Kidney capillary endothelial cell (primary cell): ENCODE measurements around the gene THOC2.
"Not testable (repeated sequence)": the region's sequence is repeated elsewhere in the genome, so short reads cannot be mapped to it uniquely, and the experiment has no call there.

ENCODE experiments used
- DNase-seq: peaks from one replicate; pipeline ENCODE4 v3.0.0-alpha.2; 2018; ENCODE audit warnings: low spot score

Gene THOC2

DNA sequence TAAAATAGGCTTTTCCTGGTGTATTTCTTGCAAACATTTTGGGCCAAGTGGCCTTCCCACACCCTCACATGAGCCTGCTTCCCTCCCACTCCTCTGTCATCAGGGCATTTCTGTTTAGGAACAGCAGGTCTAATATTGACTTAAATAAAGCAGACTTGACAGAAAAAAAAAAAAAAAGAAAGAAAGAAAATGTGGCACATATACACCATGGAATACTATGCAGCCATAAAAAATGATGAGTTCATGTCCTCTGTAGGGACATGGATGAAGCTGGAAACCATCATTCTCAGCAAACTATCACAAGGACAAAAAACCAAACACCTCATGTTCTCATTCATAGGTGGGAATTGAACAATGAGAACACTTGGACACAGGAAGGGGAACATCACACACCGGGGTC, 2.3 kb upstream of the THOC2 start:
- not testable (repeated sequence) for DNase-seq

GRCh38 chrX:123734079-123734478, 1.2 kb upstream of the THOC2 start:
- not testable (repeated sequence) for DNase-seq

- no peak for DNase-seq
Measured at GRCh38 chrX:123731987-123732669, 724 bp downstream of the THOC2 start.

- no peak for DNase-seq
Measured at GRCh38 chrX:123731258-123731986, 1.4 kb downstream of the THOC2 start.

DNA sequence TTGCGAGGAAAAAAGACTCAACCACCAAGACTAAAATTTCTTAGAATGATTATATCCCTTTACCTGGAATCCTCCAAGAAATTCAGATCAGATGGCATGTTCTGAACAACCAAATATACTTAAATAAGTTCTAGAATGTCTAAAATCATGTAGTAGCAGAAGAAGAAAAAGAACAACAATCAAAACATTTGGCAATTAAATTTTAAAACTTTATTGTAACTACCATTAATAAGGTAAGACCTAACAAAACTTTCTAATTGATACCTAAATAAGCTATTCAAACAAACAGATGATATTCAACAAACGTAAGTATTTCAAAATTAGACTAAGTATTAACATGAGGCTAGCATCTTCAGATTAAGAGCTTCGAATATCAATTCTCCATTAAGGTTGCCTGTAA, 4.3 kb downstream of the THOC2 start:
- no peak for DNase-seq

DNA sequence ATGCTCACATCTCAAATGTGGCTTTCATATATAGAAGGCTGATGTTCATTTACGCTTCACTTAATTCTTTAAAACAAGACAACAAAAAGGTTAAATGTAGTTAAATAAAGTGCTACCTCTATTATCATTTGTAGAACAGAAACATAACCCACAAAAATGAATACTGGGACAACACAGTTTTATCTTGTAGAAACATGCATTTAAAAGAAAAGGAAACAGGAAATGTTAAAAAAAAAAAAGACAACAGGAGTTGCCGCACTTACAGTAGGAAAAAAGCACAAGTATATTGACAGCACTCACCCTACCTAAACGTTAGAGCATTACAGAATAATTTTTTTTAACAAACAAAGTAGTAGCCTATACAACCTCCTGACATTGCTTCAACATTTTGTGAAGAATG, 4.8 kb downstream of the THOC2 start:
- no peak for DNase-seq

DNA sequence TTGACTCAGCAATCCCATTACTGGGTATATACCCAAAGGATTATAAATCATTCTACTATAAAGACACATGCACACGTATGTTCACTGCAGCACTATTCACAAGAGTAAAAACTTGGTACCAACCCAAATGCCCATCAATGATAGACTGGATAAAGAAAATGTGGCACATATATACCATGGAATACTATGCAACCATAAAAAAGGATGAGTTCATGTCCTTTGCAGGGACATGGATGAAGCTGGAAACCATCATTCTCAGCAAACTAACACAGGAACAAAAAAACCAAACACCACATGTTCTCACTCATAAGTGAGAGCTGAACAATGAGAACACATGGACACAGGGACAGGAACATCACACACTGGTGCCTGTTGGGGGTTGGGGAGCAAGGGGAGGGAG, 10.7 kb downstream of the THOC2 start:
- DNase-seq: not testable (repeated sequence)

DNA sequence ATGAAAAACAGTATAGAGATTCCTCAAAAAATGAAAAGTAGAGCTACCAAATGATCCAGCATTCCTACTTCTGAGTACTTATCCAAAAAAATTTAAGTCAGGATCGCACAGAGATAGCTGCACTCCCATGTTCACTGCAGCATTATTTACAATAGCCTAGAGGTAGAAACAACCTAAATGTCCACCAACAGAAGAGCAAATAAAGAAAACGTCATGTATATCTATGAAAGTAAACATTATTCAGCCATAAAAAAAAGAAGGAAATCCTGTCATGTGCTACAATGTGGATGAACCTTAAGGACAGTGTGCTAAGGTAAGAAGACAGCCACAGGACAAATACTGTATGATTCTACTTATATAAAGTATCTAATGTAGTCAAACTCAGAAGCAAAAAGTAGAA, 12.4 kb downstream of the THOC2 start:
- DNase-seq: no peak

DNA sequence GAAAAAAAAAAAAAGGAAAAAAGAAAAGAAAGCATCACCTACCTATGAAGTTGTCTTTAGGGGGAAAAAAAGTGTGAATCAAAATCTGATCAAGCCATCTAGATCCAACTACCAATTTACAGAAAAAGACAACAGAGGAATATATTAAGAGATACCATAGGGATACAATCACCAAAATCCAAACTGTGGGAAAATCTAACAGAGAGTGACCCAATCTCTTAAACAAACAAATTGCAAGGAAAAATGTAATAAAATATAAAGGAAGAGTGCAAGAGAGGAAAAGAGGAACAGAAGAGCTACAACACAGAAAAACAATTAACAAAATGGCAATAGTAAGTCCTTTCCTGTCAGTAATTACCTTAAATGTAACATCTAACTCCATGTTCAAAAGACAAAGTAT, 19.0 kb downstream of the THOC2 start:
- no peak for DNase-seq

DNA sequence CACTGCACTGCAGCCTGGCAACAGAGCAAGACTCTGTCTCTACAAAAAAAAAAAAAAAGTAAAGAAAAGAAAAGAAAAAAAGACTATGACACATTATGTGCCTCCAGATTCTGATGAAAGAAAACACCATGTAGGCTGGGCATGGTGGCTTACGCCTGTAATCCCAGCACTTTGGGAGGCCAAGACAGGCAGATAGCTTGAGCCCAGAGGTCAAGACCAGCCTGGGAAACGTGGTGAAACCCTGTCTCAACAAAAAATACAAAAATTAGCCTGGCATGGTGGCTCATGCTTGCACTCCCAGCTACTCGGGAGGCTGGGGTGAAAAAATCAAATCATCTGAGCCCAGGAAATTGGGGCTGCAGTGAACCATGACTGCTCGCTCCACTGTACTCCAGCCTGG, 19.4 kb downstream of the THOC2 start:
- DNase-seq: no peak

GRCh38 chrX:123711201-123711600, 21.7 kb downstream of the THOC2 start:
- DNase-seq: not testable (repeated sequence)

GRCh38 chrX:123704781-123705180, 28.1 kb downstream of the THOC2 start:
- DNase-seq: no peak

DNA sequence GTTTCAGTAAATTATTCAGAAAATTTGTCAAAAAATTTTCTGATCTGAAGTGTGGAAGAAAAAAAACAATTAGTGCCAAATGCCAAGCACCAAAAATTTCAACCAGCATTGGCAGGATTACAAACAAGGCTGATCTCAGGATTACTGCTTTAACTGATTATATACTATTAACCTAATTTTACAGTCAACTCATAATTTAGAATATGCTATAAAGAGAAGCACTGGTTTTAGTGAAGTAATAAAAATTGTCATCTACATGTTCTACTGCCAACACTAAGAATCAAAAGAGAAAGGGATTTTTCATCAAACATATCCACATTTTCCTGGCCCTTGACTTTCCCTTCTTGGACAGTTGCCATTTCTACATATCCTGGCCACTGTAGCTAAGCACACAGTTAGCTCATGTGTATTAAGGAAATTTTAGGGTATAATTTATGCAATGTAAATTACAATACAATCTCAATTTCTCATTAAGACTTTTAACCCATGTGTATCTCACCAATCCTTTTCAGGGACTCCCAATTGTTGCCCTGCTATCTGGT, 33.8 kb downstream of the THOC2 start:
- DNase-seq: no peak

DNA sequence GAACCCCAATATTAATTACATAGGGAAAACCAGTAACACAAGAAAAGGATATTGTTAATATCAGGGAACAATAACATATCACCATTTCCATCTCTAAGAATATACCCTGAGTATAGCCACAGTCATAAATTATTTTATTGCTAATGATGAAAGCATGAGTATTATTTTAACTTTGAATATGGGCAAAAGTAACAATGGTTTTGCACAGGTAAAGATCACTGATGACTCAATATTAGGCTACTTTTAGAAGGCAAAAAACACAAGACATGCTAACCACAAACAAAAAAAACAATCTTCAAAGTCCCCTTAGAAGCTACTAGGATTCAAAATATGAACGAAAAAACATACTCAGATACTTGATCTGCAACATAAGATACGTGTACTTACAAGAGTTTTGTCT, 36.5 kb downstream of the THOC2 start:
- no peak for DNase-seq

DNA sequence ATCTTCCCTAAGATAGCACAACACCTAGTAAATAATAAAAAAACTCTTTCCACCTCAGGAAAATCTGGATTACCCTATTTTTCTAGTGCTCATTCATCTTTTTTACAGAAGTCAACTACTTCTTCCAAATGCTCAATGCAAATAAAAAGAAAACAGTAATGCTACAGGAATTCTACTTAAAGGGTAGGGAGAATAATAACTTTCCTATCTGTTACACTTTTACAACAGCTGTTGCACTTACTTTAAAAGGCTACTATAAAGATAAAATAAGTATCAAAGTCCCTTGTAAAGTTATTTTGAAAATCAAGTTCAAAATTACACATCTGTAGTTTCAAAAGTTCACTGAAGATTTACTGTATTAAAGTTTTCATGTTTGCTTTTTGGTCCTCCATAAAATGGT, 37.6 kb downstream of the THOC2 start:
- no peak for DNase-seq

DNA sequence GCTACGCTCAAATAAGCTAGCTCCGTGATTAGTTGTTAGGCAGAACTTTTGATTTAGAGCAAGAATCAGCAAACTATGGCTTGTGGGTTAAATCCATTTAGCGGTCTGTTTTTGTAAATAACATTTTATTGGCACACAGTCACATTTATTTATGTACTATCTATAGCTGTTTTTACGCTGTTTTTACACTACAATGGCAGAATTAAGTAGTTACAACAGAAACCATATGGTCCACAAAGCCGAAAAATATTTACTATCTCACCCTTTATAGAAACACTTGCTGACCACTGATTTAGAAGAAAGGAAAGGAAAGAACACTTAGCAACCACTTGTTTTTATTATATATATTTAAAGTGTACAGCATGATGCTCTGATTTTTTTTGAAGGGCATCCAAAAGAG, 41.1 kb downstream of the THOC2 start:
- DNase-seq: no peak

GRCh38 chrX:123688524-123688923, 44.3 kb downstream of the THOC2 start:
- no peak for DNase-seq

GRCh38 chrX:123685232-123685631, 47.6 kb downstream of the THOC2 start:
- DNase-seq: no peak

GRCh38 chrX:123682186-123682585, 50.7 kb downstream of the THOC2 start:
- no peak for DNase-seq

- DNase-seq: not testable (repeated sequence)
Measured at GRCh38 chrX:123679733-123680460, 53.0 kb downstream of the THOC2 start.

DNA sequence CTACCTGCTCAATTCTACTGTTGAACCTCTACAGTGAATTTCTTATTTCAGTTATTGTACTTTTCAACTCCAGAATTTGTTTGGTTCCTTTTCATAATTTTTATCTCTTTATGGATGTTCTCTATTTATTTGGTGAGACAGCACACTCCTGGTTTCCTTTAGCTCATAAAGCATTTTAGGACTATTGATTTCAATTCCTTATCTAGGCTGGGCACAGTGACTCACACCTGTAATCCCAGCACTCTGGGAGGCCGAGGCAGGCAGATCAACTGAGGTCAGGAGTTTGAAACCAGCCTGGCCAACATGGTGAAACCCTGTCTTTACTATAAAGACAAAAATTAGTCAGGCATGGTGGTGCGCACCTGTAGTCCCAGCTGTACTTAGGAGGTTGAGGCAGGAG, 57.7 kb downstream of the THOC2 start:
- no peak for DNase-seq

DNA sequence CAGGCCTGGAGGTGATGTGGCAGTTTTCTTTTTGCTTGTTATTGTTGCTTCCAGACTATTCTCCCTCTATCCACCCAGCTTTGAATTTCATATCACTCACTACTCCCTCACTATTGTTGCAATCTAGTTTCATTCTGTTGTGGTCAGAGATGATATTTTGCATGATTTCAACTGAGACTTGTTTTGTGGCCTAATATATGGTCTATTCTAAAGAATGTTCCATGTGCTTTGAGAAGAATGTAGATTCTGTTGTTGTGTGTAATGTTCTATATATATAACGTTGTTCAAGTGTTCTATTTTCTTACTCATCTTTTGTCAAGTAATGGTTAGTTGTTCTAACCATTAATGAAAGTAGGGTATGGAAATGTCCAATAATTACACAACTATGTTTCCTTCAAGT, 59.0 kb downstream of the THOC2 start:
- DNase-seq: no peak

GRCh38 chrX:123665197-123665596, 67.7 kb downstream of the THOC2 start:
- no peak for DNase-seq
